Upper lobe of left lung (tissue), 4 donors: Measurements from ENCODE around the gene SCOC.

Experiments used
- CTCF ChIP-seq, 6 experiments: fragments of 450-650 bp in 4 of 6; fragments of 200-600 bp in 2 of 6; sonication (generic) in 2 of 6; IDR thresholded peaks; one replicate each; pipeline ENCODE4 v1.5.1; 2016 to 2019; ENCODE audit warnings: antibody characterized with exemption in 6 of 6
- EP300 ChIP-seq, 4 donors: sonication (generic); formaldehyde crosslinking; IDR thresholded peaks; one replicate each; pipeline ENCODE4 v1.5.1; 2017; ENCODE audit warnings: antibody characterized with exemption in 4 of 4, control low read depth in 2 of 4

- no peak for TF ChIP-seq EP300 (IDR thresholded peaks at IDR 0.05)
- no peak for TF ChIP-seq CTCF (IDR thresholded peaks at IDR 0.05)
These were observed 35.5 kb downstream of the SCOC start for GRCh38 chr4:140408974-140409373.
